ENCODE results near the gene MDGA2.

DNA sequence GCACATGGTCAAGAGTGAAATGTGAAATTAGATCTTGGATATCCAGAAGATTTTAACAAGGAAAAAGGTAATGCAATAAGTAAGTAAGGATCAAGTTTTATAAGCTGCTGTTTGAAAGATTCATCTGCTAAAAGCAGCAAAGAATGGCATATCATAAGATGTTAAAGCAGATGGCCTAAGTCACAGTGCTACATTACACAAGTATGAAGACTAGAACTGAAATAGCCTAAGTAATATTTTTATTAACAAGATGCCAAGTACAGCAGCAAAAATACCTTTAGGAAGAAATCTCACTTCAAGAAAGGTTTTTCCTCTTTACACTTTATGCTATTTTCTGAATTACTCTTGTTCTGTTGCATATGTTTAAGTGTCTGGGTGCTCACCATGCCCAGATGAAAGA is 414.1 kb downstream of the MDGA2 start:
- TF ChIP-seq, protein P1, sequence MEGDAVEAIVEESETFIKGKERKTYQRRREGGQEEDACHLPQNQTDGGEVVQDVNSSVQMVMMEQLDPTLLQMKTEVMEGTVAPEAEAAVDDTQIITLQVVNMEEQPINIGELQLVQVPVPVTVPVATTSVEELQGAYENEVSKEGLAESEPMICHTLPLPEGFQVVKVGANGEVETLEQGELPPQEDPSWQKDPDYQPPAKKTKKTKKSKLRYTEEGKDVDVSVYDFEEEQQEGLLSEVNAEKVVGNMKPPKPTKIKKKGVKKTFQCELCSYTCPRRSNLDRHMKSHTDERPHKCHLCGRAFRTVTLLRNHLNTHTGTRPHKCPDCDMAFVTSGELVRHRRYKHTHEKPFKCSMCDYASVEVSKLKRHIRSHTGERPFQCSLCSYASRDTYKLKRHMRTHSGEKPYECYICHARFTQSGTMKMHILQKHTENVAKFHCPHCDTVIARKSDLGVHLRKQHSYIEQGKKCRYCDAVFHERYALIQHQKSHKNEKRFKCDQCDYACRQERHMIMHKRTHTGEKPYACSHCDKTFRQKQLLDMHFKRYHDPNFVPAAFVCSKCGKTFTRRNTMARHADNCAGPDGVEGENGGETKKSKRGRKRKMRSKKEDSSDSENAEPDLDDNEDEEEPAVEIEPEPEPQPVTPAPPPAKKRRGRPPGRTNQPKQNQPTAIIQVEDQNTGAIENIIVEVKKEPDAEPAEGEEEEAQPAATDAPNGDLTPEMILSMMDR (IDR thresholded peaks at IDR 0.05), result no peak
- TF ChIP-seq EP300 (IDR thresholded peaks at IDR 0.05), result no peak
- no peak for TF ChIP-seq POLR2A (IDR thresholded peaks at IDR 0.05)

All from stomach (tissue), 4 donors.